Astrocyte (in vitro differentiated cells and primary cell): ENCODE results near the gene GABRA4. TPM values are rescaled to one million over a fixed set of nuclear protein-coding genes. Genes with fewer than 3 reads are reported as not detected.

Experiments
- DNase-seq: peaks from one replicate; pipeline ENCODE4 v3.0.0-alpha.2; 2010; ENCODE audit warnings: low read depth
- FAIRE-seq: peaks from 2 replicates; lab custom pipeline; 2011; peaks lifted over from hg19 to GRCh38; lab: Jason Lieb, UNC
- H2AFZ ChIP-seq: 2 replicates; pipeline ENCODE4 v1.6.0; 2012; ENCODE audit warnings: low read depth, low read length, inconsistent platforms
- H3K27ac ChIP-seq: 2 replicates; pipeline ENCODE4 v1.5.1; 2011; ENCODE audit warnings: low read depth, low read length, inconsistent platforms
- H3K27me3 ChIP-seq: 2 replicates; pipeline ENCODE4 v1.6.0; 2011; ENCODE audit warnings: low read length, inconsistent platforms; ENCODE audit not compliant: insufficient read depth
- H3K36me3 ChIP-seq: 2 replicates; pipeline ENCODE4 v1.5.1; 2011; ENCODE audit warnings: low read length, inconsistent platforms; ENCODE audit not compliant: insufficient read depth
- H3K4me1 ChIP-seq: 2 replicates; pipeline ENCODE4 v1.5.1; 2011; ENCODE audit warnings: low read length, inconsistent platforms; ENCODE audit not compliant: insufficient read depth
- H3K4me2 ChIP-seq: 2 replicates; pipeline ENCODE4 v1.6.0; 2012; ENCODE audit warnings: low read length, inconsistent platforms
- H3K4me3 ChIP-seq: 2 replicates; pipeline ENCODE4 v1.5.1; 2011; ENCODE audit warnings: low read depth, mild to moderate bottlenecking, low read length, inconsistent platforms; ENCODE audit not compliant: insufficient read depth
- H3K79me2 ChIP-seq: 2 replicates; pipeline ENCODE4 v1.6.0; 2012; ENCODE audit warnings: mild to moderate bottlenecking, low read length, inconsistent platforms; ENCODE audit not compliant: insufficient read depth
- H3K9ac ChIP-seq: 2 replicates; pipeline ENCODE4 v1.6.0; 2012; ENCODE audit warnings: mild to moderate bottlenecking, low read length, inconsistent platforms
- H3K9me3 ChIP-seq: 2 replicates; pipeline ENCODE4 v1.5.1; 2012; ENCODE audit warnings: low read depth, mild to moderate bottlenecking, low read length, inconsistent platforms; ENCODE audit not compliant: insufficient read depth
- H4K20me1 ChIP-seq: 2 replicates; pipeline ENCODE4 v1.6.0; 2012; ENCODE audit warnings: low read length, inconsistent platforms; ENCODE audit not compliant: insufficient read depth
- H3K27ac Mint-ChIP-seq: one replicate; pipeline ENCODE4 v1.8.0; 2021; ENCODE audit warnings: mild to moderate bottlenecking, mixed read lengths; ENCODE audit not compliant: unreplicated experiment
- H3K27me3 Mint-ChIP-seq: one replicate; pipeline ENCODE4 v1.8.0; 2021; ENCODE audit warnings: low read depth, mixed read lengths; ENCODE audit not compliant: unreplicated experiment
- H3K36me3 Mint-ChIP-seq: one replicate; pipeline ENCODE4 v1.8.0; 2021; ENCODE audit warnings: low read depth, mixed read lengths; ENCODE audit not compliant: unreplicated experiment
- H3K4me1 Mint-ChIP-seq: one replicate; pipeline ENCODE4 v1.8.0; 2021; ENCODE audit warnings: low read depth, mixed read lengths; ENCODE audit not compliant: unreplicated experiment
- H3K4me3 Mint-ChIP-seq: one replicate; pipeline ENCODE4 v1.8.0; 2021; ENCODE audit warnings: mild to moderate bottlenecking, moderate library complexity, mixed read lengths; ENCODE audit not compliant: unreplicated experiment
- H3K9me3 Mint-ChIP-seq: one replicate; pipeline ENCODE4 v1.8.0; 2021; ENCODE audit warnings: mild to moderate bottlenecking, mixed read lengths; ENCODE audit not compliant: unreplicated experiment
- EZH2 ChIP-seq: IDR thresholded peaks from 2 replicates; pipeline ENCODE4 v1.6.1; 2012; ENCODE audit warnings: mild to moderate bottlenecking, low read length, inconsistent platforms; ENCODE audit not compliant: insufficient read depth
- total RNA-seq: library from RNA; stranded (reverse); gene quantifications from 2 replicates; pipeline ENCODE4 v1.2.1, GENCODE V29; 2021
- TF ChIP-seq, protein P1 (sequence below): IDR thresholded peaks from 2 replicates; pipeline ENCODE4 v1.5.1; 2011; ENCODE audit warnings: low read depth, mild to moderate bottlenecking, inconsistent platforms, low read length, moderate library complexity; ENCODE audit not compliant: insufficient read depth

The GABRA4 gene
- total RNA-seq, 1 donor from 2014 or later = not detected

DNA sequence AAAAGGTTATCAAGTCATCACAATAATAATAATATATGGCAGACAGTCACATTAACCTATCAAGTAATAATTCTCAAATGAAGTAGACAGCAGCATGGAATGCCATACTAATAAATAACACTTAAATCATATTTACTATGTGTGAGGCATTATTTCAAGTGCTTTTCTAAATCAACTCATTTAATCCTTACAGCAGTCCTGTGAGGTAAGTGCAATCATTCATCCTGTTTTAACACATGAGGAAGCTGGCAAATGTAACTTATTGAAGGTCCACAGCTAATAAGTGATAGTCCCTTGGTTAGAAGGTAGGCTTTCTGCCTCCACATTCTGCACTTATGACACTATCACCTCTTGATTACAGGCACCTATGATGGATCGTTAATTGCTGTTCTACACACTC is 24.5 kb downstream of the GABRA4 start:
- Histone ChIP-seq H3K4me1 (no peaks in the 10 kb centered on the region), H3K9me3 (no peaks in the 10 kb centered on the region), H2AFZ (no peak overlapping the region), H3K4me2 (no peak overlapping the region), H3K4me3 (no peak overlapping the region), H3K27me3 (no peaks in the 10 kb centered on the region), H3K79me2 (no peaks in the 10 kb centered on the region), H3K36me3 (no peaks in the 10 kb centered on the region), H3K27ac (no peak overlapping the region), H3K9ac (no peak overlapping the region), H4K20me1 (no peaks in the 10 kb centered on the region)
- Mint-ChIP-seq H3K4me3 (no peak overlapping the region), H3K27ac (no peak overlapping the region), H3K4me1 (no peaks in the 10 kb centered on the region), H3K27me3 (peaks cover 2% of the 10 kb centered on the region), H3K9me3 (no peaks in the 10 kb centered on the region), H3K36me3 (no peaks in the 10 kb centered on the region)
- DNase-seq (no peak), FAIRE-seq (no peak)
- TF ChIP-seq, protein P1, sequence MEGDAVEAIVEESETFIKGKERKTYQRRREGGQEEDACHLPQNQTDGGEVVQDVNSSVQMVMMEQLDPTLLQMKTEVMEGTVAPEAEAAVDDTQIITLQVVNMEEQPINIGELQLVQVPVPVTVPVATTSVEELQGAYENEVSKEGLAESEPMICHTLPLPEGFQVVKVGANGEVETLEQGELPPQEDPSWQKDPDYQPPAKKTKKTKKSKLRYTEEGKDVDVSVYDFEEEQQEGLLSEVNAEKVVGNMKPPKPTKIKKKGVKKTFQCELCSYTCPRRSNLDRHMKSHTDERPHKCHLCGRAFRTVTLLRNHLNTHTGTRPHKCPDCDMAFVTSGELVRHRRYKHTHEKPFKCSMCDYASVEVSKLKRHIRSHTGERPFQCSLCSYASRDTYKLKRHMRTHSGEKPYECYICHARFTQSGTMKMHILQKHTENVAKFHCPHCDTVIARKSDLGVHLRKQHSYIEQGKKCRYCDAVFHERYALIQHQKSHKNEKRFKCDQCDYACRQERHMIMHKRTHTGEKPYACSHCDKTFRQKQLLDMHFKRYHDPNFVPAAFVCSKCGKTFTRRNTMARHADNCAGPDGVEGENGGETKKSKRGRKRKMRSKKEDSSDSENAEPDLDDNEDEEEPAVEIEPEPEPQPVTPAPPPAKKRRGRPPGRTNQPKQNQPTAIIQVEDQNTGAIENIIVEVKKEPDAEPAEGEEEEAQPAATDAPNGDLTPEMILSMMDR = no peak
- no peak for TF ChIP-seq EZH2

DNA sequence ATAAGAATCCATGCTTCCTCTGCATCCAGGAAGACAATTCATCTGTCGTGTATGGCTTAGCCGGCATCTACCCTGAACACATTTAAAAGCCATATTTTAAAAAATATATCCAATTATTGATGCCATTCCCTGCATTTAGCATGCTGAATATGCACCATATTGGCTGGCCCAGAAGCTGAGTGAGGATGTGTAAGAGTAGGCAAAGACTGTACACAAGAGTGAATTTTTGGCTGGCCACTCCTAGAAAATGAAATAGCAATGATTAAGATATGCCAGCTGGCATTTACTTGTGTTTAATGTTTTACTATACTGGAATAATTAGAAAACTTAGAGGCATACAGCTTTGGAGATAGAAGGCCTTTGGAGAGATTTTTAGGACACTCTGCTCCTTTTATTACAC is 25.8 kb downstream of the GABRA4 start:
- Histone ChIP-seq H2AFZ (no peak overlapping the region), H3K9me3 (no peaks in the 10 kb centered on the region), H3K27me3 (no peaks in the 10 kb centered on the region), H3K27ac (no peak overlapping the region), H4K20me1 (no peaks in the 10 kb centered on the region), H3K4me2 (no peak overlapping the region), H3K36me3 (no peaks in the 10 kb centered on the region), H3K79me2 (no peaks in the 10 kb centered on the region), H3K4me1 (no peaks in the 10 kb centered on the region), H3K4me3 (no peak overlapping the region), H3K9ac (no peak overlapping the region)
- TF ChIP-seq, protein P1 = no peak
- no peak for TF ChIP-seq EZH2
- Mint-ChIP-seq H3K27ac (no peak overlapping the region), H3K9me3 (no peaks in the 10 kb centered on the region), H3K4me3 (no peak overlapping the region), H3K27me3 (peaks cover 3% of the 10 kb centered on the region), H3K4me1 (no peaks in the 10 kb centered on the region), H3K36me3 (no peaks in the 10 kb centered on the region)
- DNase-seq (no peak), FAIRE-seq (no peak)

DNA sequence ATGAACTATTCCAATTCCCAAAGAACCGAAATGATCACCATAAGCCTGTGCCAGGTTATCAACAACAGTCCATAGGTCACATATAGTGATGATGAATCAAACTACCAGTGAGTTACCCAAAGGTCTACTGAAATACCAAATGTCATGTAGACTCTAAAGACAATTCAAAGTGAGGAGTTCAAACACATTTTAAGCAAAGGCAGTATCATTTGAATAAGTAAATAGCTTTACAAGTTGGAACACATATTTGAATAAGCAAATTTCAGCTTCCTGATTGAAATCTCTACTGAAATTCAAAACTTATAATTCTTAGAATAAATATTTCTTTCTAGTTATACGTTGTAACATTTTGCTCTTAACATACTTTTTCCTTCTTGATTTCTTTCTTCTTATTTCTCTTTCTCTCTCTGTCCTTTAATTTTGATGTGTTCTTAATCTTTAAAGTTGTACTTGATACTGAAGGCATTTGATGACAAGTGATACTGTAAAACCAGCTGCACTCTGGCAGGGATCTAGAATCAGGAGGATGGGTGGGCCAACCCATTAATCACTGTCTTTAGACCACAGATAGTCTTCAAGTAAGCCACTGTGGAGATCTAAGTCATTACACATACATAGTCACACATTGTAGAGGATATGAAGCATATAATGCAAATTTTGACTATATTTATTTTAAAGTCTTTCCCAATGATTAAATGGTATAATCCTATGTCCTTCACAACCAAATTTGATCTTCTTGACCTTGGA is 34.5 kb downstream of the GABRA4 start:
- Mint-ChIP-seq H3K9me3 (no peaks in the 10 kb centered on the region), H3K27ac (no peak overlapping the region), H3K4me1 (no peaks in the 10 kb centered on the region), H3K36me3 (no peaks in the 10 kb centered on the region), H3K27me3 (peaks cover 1% of the 10 kb centered on the region), H3K4me3 (no peak overlapping the region)
- H3K9ac ChIP-seq = no peak overlapping the region
- H3K9me3 ChIP-seq = no peaks in the 10 kb centered on the region
- H2AFZ ChIP-seq = no peak overlapping the region
- H4K20me1 ChIP-seq = no peaks in the 10 kb centered on the region
- DNase-seq (no peak), FAIRE-seq (no peak)
- no peak overlapping the region for H3K4me3 ChIP-seq
- H3K79me2 ChIP-seq = no peaks in the 10 kb centered on the region
- H3K27ac ChIP-seq = no peak overlapping the region
- no peaks in the 10 kb centered on the region for H3K27me3 ChIP-seq
- no peak overlapping the region for H3K4me2 ChIP-seq
- H3K36me3 ChIP-seq = no peaks in the 10 kb centered on the region
- no peak for TF ChIP-seq EZH2
- TF ChIP-seq, protein P1 = no peak
- no peaks in the 10 kb centered on the region for H3K4me1 ChIP-seq
